A549 (cell line): Measurements from ENCODE around the gene FGF2. TPM values are rescaled to one million over a fixed set of nuclear protein-coding genes. Genes with fewer than 3 reads are reported as not detected.
A peak's percentile ranks its signal among the peaks of the same experiment; 100 is the strongest.

Source experiments
- ATAC-seq, 2 experiments: fragments of 200-7000 bp in 1 of 2; fragments of >200 bp in 1 of 2; cut with Nextera tagmentation in 1 of 2; cut with Tn5 transposase in 1 of 2; 3 replicates each; pipeline versions ENCODE4 v1.8.0 to v1.9.1; 2018 to 2020; ENCODE audit warnings: mild to moderate bottlenecking in 1 of 2, moderate library complexity in 1 of 2
- CTCF ChIA-PET: fragments of 300-600 bp; sonication (Branson Sonifier 250); formaldehyde crosslinking; extraction: SDS; loops from one replicate; lab custom pipeline; 2021; ENCODE audit warnings: antibody characterized with exemption, inconsistent platforms; lab: Yijun Ruan, JAX
- POLR2A ChIA-PET: fragments of 350-600 bp; formaldehyde crosslinking; extraction: SDS; loops from one replicate; lab custom pipeline; 2021; ENCODE audit warnings: antibody characterized with exemption, inconsistent platforms; lab: Yijun Ruan, JAX
- DNase-seq, 2 experiments: peaks; one replicate each; pipeline versions ENCODE4 v3.0.0 to v3.0.0-alpha.2; 2011 to 2016; ENCODE audit warnings: low read depth in 1 of 2, low spot score in 1 of 2
- FAIRE-seq: peaks from 2 replicates; lab custom pipeline; 2011; peaks lifted over from hg19 to GRCh38; lab: Jason Lieb, UNC
- H3K27ac ChIP-seq, 2 experiments: fragments of >200 bp; sonication (Bioruptor Twin); formaldehyde crosslinking; 3 replicates each; pipeline ENCODE4 v1.5.1; 2016 to 2017
- H3K4me1 ChIP-seq: fragments of >200 bp; sonication (Bioruptor Twin); formaldehyde crosslinking; 3 replicates; pipeline ENCODE4 v1.6.1; 2016
- H3K4me2 ChIP-seq: fragments of >200 bp; sonication (Bioruptor Twin); formaldehyde crosslinking; 3 replicates; pipeline ENCODE4 v1.6.1; 2016
- H3K4me3 ChIP-seq: fragments of >200 bp; sonication (Bioruptor Twin); formaldehyde crosslinking; 3 replicates; pipeline ENCODE4 v1.5.1; 2016
- H3K9me3 ChIP-seq: fragments of >200 bp; sonication (Bioruptor Twin); formaldehyde crosslinking; 3 replicates; pipeline ENCODE4 v1.6.1; 2016
- ATOH8 ChIP-seq: fragments of 250-450 bp; sonication (Bioruptor Pico); IDR thresholded peaks from 2 replicates; pipeline ENCODE4 v1.5.0; 2020; ENCODE audit warnings: low read depth, mild to moderate bottlenecking, moderate library complexity
- BCL3 ChIP-seq: fragments of >200 bp; sonication (Bioruptor Twin); formaldehyde crosslinking; IDR thresholded peaks from 3 replicates; pipeline ENCODE4 v1.6.1; 2016
- CBX8 ChIP-seq: fragments of 200-600 bp; sonication (generic); IDR thresholded peaks from 2 replicates; pipeline ENCODE4 v1.6.1; 2016
- CTCF ChIP-seq: fragments of >200 bp; sonication (Bioruptor Twin); formaldehyde crosslinking; IDR thresholded peaks from 3 replicates; pipeline ENCODE4 v1.5.1; 2016
- EHF ChIP-seq: fragments of 250-450 bp; sonication (Bioruptor Pico); IDR thresholded peaks from 2 replicates; pipeline ENCODE4 v1.5.0; 2020; ENCODE audit warnings: mild to moderate bottlenecking
- FOSL2 ChIP-seq, 2 experiments: fragments of 450-650 bp in 1 of 2; fragments of >200 bp in 1 of 2; sonication (Bioruptor Twin) in 1 of 2; formaldehyde crosslinking; IDR thresholded peaks; 2 replicates each; pipeline versions ENCODE4 v1.5.0 to v1.6.1; 2016 to 2020; ENCODE audit warnings: mild to moderate bottlenecking in 1 of 2, moderate library complexity in 1 of 2
- HEYL ChIP-seq: fragments of 250-450 bp; sonication (Bioruptor Pico); IDR thresholded peaks from 2 replicates; pipeline ENCODE4 v1.8.0; 2021; ENCODE audit warnings: mild to moderate bottlenecking, moderate library complexity
- HOXA7 ChIP-seq: fragments of 250-450 bp; sonication (Bioruptor Pico); IDR thresholded peaks from 2 replicates; pipeline ENCODE4 v1.5.0; 2020; ENCODE audit warnings: mild to moderate bottlenecking, moderate library complexity
- HOXB13 ChIP-seq: fragments of 250-450 bp; sonication (Bioruptor Pico); IDR thresholded peaks from 2 replicates; pipeline ENCODE4 v1.5.0; 2020; ENCODE audit warnings: low read depth, mild to moderate bottlenecking, moderate library complexity
- HOXB5 ChIP-seq: fragments of 250-450 bp; sonication (Bioruptor Pico); IDR thresholded peaks from 2 replicates; pipeline ENCODE4 v1.5.0; 2020; ENCODE audit warnings: mild to moderate bottlenecking, moderate library complexity
- KDM5A ChIP-seq: fragments of 200-600 bp; sonication (generic); IDR thresholded peaks from 2 replicates; pipeline ENCODE4 v1.6.1; 2016; ENCODE audit warnings: antibody characterized with exemption, mild to moderate bottlenecking
- MAZ ChIP-seq: fragments of 150-350 bp; IDR thresholded peaks from 2 replicates; pipeline ENCODE4 v1.6.1; 2014; ENCODE audit warnings: antibody characterized with exemption, low read depth, low read length, borderline replicate concordance
- PHF8 ChIP-seq: fragments of 200-600 bp; sonication (generic); IDR thresholded peaks from 2 replicates; pipeline ENCODE4 v1.6.1; 2016; ENCODE audit warnings: low read depth, mild to moderate bottlenecking, antibody characterized with exemption, moderate library complexity, borderline replicate concordance
- RCOR1 ChIP-seq: fragments of 150-350 bp; IDR thresholded peaks from 2 replicates; pipeline ENCODE4 v1.6.1; 2014; ENCODE audit warnings: antibody characterized with exemption, low read length, low read depth
- RNF2 ChIP-seq: fragments of 200-600 bp; sonication (generic); IDR thresholded peaks from 2 replicates; pipeline ENCODE4 v1.6.1; 2016; ENCODE audit warnings: low read depth, mild to moderate bottlenecking, antibody characterized with exemption, moderate library complexity, borderline replicate concordance
- SMC3 ChIP-seq: fragments of >200 bp; sonication (Bioruptor Twin); formaldehyde crosslinking; IDR thresholded peaks from 3 replicates; pipeline ENCODE4 v1.6.1; 2018; ENCODE audit warnings: inconsistent platforms
- TP53 ChIP-seq: fragments of 250-450 bp; sonication (Bioruptor Pico); IDR thresholded peaks from 2 replicates; pipeline ENCODE4 v1.5.0; 2021; ENCODE audit warnings: mild to moderate bottlenecking, moderate library complexity
- WGBS: methylation state at CpG from one replicate; pipeline ENCODE4 v1.1.6; 2017; ENCODE audit errors: missing lambda C conversion rate; 5-methylcytosine and 5-hydroxymethylcytosine counted together
- polyA plus RNA-seq, 4 experiments: library from polyadenylated mRNA; depleted of rRNA in 3 of 4; stranded (reverse); fragments of >200 nt; fragmentation: RNase III in 1 of 4; extraction: RNeasy Plus Mini Kit Qiagen cat#74134 plus additional on column Dnase treatment in 1 of 4; gene quantifications; 2 replicates in 3 of 4; 3 replicates in 1 of 4; pipeline ENCODE4 v1.2.3, GENCODE V29; 2011 to 2017

The FGF2 gene
- polyA plus RNA-seq, 2 of the 4 experiments (the other 2 are of a cell fraction) = 35.1 to 45.2 TPM

- TF ChIP-seq SMC3 (no peak), HOXB5 (no peak), RNF2 (no peak)
- TF ChIP-seq, all 56 proteins: peak for 0
- WGBS = 92% methylated on average over 2 of the region's 2 CpGs
- DNase-seq (no peak), ATAC-seq (peak in 1 of 2 experiments; percentile 54; a peak in 3 of 6 replicates), FAIRE-seq (no peak)
- H3K4me3 ChIP-seq = no peak overlapping the region
- peaks cover 17% of the 10 kb centered on the region; the same call in 2 of the 3 replicates for H3K4me1 ChIP-seq
- H3K4me2 ChIP-seq = peak overlapping the region; percentile 60
- H3K9me3 ChIP-seq = no peaks in the 10 kb centered on the region
- peak overlapping the region; percentile 65 to 81 for H3K27ac ChIP-seq
- CTCF ChIA-PET = interaction anchor here (1.0 to 1.4 kb wide), 2 partner anchors 9 kb away, joined by 3 to 5 read pairs; no protein-coding TSS in a partner anchor
- POLR2A ChIA-PET = no interaction called here
Measured at GRCh38 chr4:122797405-122798094, 29.1 kb upstream of the FGF2 start.

- Histone ChIP-seq H3K27ac (peak overlapping the region; percentile 65 to 81), H3K4me1 (peaks cover 17% of the 10 kb centered on the region; the same call in 2 of the 3 replicates), H3K4me2 (peak overlapping the region; percentile 60), H3K4me3 (no peak overlapping the region), H3K9me3 (no peaks in the 10 kb centered on the region)
- POLR2A ChIA-PET = no interaction called here
- DNase-seq (peak; percentile 24 to 73), FAIRE-seq (no peak), ATAC-seq (peak; percentile 78 to 88)
- TF ChIP-seq RCOR1 (no peak), PHF8 (no peak), TP53 (CRISPR knock-in tag) (peak; percentile 91), MAZ (no peak), EHF (CRISPR knock-in tag) (no peak)
- 18% methylated on average over 5 of the region's 5 CpGs for WGBS
- CTCF ChIA-PET = interaction anchor here (1.0 to 1.4 kb wide), 2 partner anchors 10 to 124 kb away, joined by 3 to 5 read pairs; partner anchors contain the start of gene NUDT6
Measured at GRCh38 chr4:122798101-122798500, 28.5 kb upstream of the FGF2 start.

- ChIA-PET CTCF (interaction anchor here (1.0 to 1.1 kb wide), 2 partner anchors 41 to 124 kb away, joined by 3 to 4 read pairs; partner anchors contain the start of gene NUDT6), POLR2A (no interaction called here)
- WGBS = 91% methylated on average over 2 of the region's 2 CpGs
- Histone ChIP-seq H3K9me3 (no peaks in the 10 kb centered on the region), H3K4me2 (no peak overlapping the region), H3K27ac (peak overlapping the region; percentile 65 to 81), H3K4me1 (peaks cover 17% of the 10 kb centered on the region; the same call in 2 of the 3 replicates), H3K4me3 (no peak overlapping the region)
- TF ChIP-seq ATOH8 = no peak
- no peak for TF ChIP-seq HOXB5
- TF ChIP-seq CBX8 = no peak
- TF ChIP-seq BCL3 = no peak
- TF ChIP-seq HOXA7 (CRISPR knock-in tag) = no peak
- TF ChIP-seq KDM5A = no peak
- TF ChIP-seq HEYL (CRISPR knock-in tag) = no peak
- no peak for TF ChIP-seq HOXB13
- TF ChIP-seq CTCF = no peak
- TF ChIP-seq FOSL2 (IDR thresholded peaks at IDR 0.05) = no peak
- TF ChIP-seq FOSL2 (CRISPR knock-in tag; IDR thresholded peaks at IDR 0.05) = no peak
- ATAC-seq (no peak), FAIRE-seq (no peak), DNase-seq (no peak)
Measured at GRCh38 chr4:122798917-122799316, 27.7 kb upstream of the FGF2 start.
